ENCODE measurements around the gene PRR15L. TPM values are rescaled to one million over a fixed set of nuclear protein-coding genes. Genes with fewer than 3 reads are reported as not detected.

The PRR15L gene
- polyA plus RNA-seq, 3 donors: not detected

DNA sequence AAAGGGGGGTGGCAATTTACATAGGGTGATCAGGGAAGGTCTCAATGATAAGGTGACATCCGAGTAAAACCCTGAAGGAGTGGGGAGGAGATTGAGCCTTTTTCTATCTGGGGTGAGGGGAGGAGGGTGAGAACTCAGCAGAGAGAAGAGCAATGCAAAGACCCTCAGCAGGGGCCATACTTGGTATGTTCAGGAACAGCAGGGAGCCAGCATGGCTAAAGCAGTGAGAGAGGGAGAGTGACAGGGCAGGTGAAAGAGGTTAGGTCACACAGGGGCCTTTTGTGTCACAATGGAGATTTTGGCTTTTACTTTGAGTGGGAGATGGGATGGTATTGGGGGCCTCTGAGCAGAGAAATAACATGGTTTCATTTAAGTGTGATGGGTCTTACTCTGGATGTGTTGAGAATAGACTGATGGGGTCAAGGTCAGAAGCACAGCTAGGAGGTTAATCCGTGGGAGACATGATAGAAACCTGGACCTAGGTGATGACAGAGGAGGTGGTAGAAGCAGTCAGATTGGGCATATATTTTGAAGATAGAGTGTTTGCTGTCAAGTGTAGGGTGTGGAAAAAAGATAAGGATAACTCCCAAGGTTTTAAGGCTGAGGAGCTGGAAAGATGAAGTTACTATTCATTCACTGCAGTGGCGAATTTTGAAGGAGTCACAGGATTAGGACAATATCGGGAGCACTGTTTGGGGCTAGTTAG lies 55.5 kb downstream of the PRR15L start:
- Histone ChIP-seq H3K9ac (ENCODE audit: insufficient read depth, low read length, poor library complexity, severe bottlenecking) (no peak overlapping the region), H3K9me3 (replicated peaks in 1 of 2; ENCODE audit: control insufficient read depth in 1 of 2, insufficient read depth in 1 of 2, low read length in 2 of 2) (no peaks in the 10 kb centered on the region), H3K4me2 (replicated peaks; ENCODE audit: extremely low read depth, low read length, poor library complexity, severe bottlenecking) (no peak overlapping the region), H3K4me3 (replicated peaks in 1 of 3; ENCODE audit: low read depth in 2 of 3, low read length in 3 of 3) (no peak overlapping the region), H3K4me1 (ENCODE audit: control insufficient read depth in 1 of 2, insufficient read depth in 2 of 2, low read length in 2 of 2) (peaks cover 16 to 26% of the 10 kb centered on the region in 2 donors), H4K20me1 (ENCODE audit: insufficient read depth, low read length) (peaks cover 43% of the 10 kb centered on the region), H3K79me2 (ENCODE audit: insufficient read depth, low read length) (peaks cover 84% of the 10 kb centered on the region), H3K27ac (ENCODE audit: low read depth in 1 of 2, low read length in 2 of 2) (no peak overlapping the region), H3K36me3 (replicated peaks in 1 of 2; ENCODE audit: control insufficient read depth in 1 of 2, insufficient read depth in 2 of 2, low read length in 2 of 2) (peaks cover 9 to 68% of the 10 kb centered on the region in 2 donors), H2AFZ (ENCODE audit: insufficient read depth, low read depth, low read length, poor library complexity, severe bottlenecking) (no peak overlapping the region), H3K27me3 (ENCODE audit: control insufficient read depth in 2 of 2, insufficient read depth in 2 of 2, low read length in 2 of 2) (no peaks in the 10 kb centered on the region)
- Mint-ChIP-seq H3K27ac (peak overlapping the region in 1 of 7 donors; percentile 1), H3K4me1 (peaks cover 37% of the 10 kb centered on the region), H3K9me3 (peaks cover 0 to 2% (median 0%) of the 10 kb centered on the region in 7 donors), H3K4me3 (no peak overlapping the region), H3K27me3 (ENCODE audit: low read depth in 3 of 3) (peaks cover 0 to 7% (median 1%) of the 10 kb centered on the region in 3 donors), H3K36me3 (peaks cover 54 to 72% of the 10 kb centered on the region in 2 donors)
- TF ChIP-seq, protein P1, sequence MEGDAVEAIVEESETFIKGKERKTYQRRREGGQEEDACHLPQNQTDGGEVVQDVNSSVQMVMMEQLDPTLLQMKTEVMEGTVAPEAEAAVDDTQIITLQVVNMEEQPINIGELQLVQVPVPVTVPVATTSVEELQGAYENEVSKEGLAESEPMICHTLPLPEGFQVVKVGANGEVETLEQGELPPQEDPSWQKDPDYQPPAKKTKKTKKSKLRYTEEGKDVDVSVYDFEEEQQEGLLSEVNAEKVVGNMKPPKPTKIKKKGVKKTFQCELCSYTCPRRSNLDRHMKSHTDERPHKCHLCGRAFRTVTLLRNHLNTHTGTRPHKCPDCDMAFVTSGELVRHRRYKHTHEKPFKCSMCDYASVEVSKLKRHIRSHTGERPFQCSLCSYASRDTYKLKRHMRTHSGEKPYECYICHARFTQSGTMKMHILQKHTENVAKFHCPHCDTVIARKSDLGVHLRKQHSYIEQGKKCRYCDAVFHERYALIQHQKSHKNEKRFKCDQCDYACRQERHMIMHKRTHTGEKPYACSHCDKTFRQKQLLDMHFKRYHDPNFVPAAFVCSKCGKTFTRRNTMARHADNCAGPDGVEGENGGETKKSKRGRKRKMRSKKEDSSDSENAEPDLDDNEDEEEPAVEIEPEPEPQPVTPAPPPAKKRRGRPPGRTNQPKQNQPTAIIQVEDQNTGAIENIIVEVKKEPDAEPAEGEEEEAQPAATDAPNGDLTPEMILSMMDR (IDR thresholded peaks at IDR 0.05): no peak
- WGBS (ENCODE audit: insufficient coverage): 100% methylated on average over 3 of the region's 4 CpGs
- DNase-seq: no peak
- intact Hi-C loops (cut with micrococcal nuclease): no loop called here

Other genes with a start within 250 kb of the PRR15L start
- under 1 TPM; 0.05 to 0.16 (median 0.13) TPM for gene TBX21, start 224.6 kb downstream of the PRR15L start, polyA plus RNA-seq
- 10 to 100 TPM in 1 of 3 donors, 1 to 10 TPM in 2; 1.6 to 17.3 (median 1.6) TPM for gene OSBPL7, start 136.1 kb downstream of the PRR15L start, polyA plus RNA-seq
- gene MRPL10, start 126.3 kb downstream of the PRR15L start, polyA plus RNA-seq: 10 to 100 TPM; 28.5 to 32.7 (median 32.6) TPM
- gene LRRC46, start 126.2 kb downstream of the PRR15L start, polyA plus RNA-seq: under 1 TPM; 0.12 to 0.65 (median 0.22) TPM
- gene SCRN2, start 116.6 kb downstream of the PRR15L start, polyA plus RNA-seq: 10 to 100 TPM; 13.2 to 45.1 (median 14.5) TPM
- gene SP6, start 106.7 kb downstream of the PRR15L start, polyA plus RNA-seq: under 1 TPM in 1 of 3 donors, not detected in 2; 0.06 TPM
- 10 to 100 TPM in 1 of 3 donors, 1 to 10 TPM in 2; 3.1 to 26.7 (median 6.8) TPM for gene SP2, start 61.6 kb downstream of the PRR15L start, polyA plus RNA-seq
- gene PNPO, start 16.3 kb downstream of the PRR15L start, polyA plus RNA-seq: 10 to 100 TPM; 13.2 to 34.2 (median 29.7) TPM
- 100 to 1,000 TPM in 1 of 3 donors, 10 to 100 TPM in 2; 86.1 to 782 (median 94.4) TPM for gene CDK5RAP3, start 13.2 kb upstream of the PRR15L start, polyA plus RNA-seq
- 10 to 100 TPM in 1 of 3 donors, 1 to 10 TPM in 2; 4.2 to 12.2 (median 6.9) TPM for gene COPZ2, start 79.9 kb upstream of the PRR15L start, polyA plus RNA-seq
- gene NFE2L1, start 90.5 kb upstream of the PRR15L start, polyA plus RNA-seq: 10 to 100 TPM in 1 of 3 donors, 1 to 10 TPM in 2; 2.8 to 27.0 (median 7.1) TPM
- gene CBX1, start 143.6 kb upstream of the PRR15L start, polyA plus RNA-seq: 10 to 100 TPM; 12.5 to 18.2 (median 17.2) TPM
- 10 to 100 TPM; 34.3 to 49.3 (median 48.4) TPM for gene SNX11, start 149.9 kb upstream of the PRR15L start, polyA plus RNA-seq